ENCODE data around the gene BBS2.
"Not testable (repeated sequence)": the region's sequence is repeated elsewhere in the genome, so short reads cannot be mapped to it uniquely, and the experiment has no call there.

The BBS2 gene

DNA sequence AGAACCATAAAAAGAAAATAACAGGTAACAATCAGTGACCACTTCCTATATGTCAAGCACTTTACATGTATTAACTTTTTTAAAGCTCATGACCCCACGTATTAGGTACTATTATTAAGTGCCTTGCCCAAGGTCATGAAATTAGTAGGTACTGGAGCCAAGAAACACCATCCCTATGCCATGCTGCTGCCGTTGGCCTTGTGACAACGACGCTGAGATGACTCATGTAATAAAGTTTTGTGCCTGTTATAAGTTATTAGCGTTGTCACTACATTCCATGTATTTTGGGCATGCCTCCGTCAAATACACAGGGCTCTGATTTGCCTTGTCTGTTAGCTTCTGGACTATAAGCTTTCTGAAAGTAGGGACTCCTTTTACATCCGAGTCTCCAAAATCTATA is 1.4 kb downstream of the BBS2 start:
- no peak for DNase-seq

DNA sequence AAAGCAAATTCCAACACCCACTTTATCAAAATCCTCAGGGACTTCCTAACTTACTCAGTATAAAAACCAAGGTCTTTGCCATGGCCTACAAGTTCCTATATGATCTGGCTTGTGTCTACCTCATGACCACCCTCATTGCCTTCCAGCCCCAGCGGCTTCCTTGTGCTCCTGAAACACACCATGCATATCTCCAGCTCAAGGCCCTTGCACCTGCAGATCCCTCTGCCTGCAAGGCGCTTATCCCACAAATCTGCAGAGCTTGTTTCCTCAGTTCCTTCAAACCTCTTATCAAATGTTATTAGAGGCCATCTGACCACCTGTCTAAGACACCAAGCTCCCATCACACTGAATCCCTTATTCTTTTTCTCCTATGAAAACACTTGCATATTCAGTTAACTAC is 2.6 kb downstream of the BBS2 start:
- DNase-seq: no peak

DNA sequence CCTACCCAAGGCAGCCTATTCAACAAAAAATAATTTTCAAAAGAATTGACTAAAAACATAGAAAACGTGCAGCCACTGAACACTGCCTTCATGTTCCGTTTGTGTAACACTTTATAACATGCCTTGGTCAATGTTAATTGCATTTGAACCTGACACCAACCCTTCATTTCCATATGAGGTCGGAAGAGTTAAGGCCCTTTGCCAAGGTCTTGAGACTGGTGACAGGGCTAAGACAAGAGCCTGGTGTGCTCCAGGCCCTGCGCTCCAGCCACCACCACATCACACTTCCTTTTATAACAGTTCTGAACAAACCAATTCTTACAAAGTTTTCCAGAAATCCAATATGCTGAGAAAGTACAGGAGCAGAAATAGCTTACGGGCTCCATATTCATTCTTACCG is 4.2 kb downstream of the BBS2 start:
- no peak for DNase-seq

DNA sequence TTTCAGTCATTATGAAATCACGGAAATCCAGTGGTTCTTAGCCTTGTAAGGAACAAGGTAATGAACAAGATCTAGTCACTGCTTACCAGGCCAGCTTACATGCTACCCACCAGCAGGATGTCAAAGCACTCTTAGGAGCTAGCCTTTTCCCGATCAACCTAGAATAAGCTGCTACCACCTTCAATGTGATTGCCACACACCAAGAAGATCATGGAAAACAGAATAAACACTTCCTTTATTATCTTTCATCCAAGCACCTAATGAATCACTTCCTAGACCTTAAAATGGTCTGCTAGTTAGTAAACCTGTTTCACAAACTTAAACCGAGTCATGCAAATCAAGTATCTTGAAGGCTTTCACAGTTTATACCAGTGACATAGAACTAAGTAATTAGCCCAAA is 5.0 kb downstream of the BBS2 start:
- no peak for DNase-seq

DNA sequence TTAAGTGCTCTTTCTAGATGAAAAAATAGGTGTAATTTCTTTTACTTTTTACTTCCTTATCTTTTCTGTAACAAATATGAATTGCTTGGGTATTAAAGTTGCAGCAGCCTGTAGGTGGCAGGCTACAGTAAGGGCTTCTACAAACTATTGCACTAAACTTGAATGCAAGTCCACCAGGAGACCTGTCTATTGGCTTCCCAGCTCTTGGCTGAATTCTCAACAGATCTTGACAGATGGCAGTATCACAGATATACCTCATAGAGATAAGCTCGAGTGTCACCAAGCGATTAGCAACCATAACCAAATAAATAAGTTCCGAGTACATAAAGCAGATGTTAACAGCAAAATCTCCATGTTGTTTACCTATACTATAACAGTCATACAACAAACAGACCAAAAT is 5.9 kb downstream of the BBS2 start:
- peak; percentile 62 to 65 for DNase-seq

DNA sequence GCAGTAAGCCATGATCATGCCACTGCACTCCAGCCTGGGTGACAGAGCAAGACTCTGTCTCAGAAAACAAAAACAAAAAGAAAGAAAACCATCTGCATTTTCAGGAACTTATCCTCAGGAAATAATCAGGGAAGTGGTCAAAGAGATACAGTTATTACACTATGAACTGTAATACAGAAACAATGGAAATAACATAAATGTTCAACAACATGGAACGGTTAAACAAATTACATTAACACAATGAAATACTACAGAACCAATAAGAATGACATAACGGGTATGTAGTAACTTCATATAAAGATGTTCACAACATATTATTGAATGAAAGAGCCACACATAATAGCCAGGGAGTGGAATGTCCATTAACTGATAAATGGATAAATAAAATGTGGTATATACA is 6.7 kb downstream of the BBS2 start:
- no peak for DNase-seq

DNA sequence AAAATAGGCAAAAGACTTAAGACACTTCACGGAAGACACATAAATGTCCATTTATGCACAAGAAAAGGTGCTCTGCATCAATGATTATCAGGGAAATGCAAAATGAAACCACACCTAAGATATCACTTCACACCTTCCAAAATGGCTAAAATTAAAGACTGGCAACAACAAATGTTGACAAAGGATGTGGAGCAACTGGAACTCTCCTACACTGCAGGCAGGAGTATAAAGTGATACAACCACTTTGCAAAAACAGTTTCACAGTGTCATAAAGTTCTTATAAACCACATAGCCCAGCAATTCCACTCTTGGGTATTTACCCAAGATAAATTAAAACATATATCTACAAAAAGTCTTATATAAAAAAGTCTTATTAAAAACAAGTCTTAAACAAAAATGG is 7.8 kb downstream of the BBS2 start:
- DNase-seq: no peak

DNA sequence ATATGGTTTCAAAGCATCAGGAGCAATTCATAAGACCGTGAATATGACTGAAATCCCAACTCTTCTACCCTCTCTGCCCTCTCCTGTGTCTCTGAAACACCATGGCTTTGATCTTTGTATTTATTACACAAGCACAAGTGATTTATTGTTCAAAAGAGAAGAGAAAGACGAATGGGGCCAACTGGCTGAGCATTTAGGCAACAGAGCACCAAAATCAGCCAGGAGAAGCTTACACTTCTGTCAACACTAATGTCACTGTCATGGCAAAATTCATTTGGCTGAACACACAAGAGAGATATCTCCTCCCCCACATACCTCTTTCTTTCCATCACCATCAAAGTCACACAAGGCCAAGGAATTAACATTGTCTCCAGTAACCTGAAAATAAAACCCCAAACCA is 9.3 kb downstream of the BBS2 start:
- no peak for DNase-seq

DNA sequence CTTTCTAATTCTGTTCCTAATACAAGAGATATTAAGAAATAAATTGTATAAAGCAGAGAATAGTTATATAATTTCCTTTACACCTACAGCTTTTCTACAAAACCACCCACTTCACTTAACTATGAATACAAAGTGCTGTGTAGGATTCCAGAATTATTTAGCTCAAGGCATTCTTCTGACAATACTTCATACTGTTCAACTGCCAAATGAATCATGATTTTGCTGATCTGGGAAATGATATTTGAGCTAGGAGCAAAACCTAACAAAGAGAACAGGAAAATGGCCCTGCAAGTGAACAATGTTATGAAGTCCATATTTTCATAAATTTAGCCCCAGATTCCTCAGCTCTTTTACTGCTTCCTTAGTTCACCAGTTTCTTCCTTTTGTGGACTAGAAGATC is 12.9 kb downstream of the BBS2 start:
- no peak for DNase-seq

DNA sequence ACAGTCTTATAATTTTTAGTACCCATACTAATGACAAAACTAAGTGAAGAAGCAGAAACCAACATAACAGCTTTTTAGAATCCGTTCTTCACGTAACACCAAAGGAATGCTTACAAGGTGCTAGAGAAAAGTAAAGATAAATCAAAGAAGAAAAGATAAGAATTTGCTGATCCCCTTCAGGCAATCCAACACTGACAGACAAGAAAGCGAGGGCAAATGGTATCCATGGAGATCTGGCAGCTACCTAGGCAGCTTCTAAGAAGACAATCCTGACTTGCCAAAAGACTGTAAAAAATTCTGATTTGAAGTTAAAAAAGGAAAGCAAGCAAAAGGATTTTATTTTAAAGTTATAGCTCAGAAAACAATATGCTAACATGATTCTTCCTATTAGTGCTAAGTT is 14.6 kb downstream of the BBS2 start:
- no peak for DNase-seq

DNA sequence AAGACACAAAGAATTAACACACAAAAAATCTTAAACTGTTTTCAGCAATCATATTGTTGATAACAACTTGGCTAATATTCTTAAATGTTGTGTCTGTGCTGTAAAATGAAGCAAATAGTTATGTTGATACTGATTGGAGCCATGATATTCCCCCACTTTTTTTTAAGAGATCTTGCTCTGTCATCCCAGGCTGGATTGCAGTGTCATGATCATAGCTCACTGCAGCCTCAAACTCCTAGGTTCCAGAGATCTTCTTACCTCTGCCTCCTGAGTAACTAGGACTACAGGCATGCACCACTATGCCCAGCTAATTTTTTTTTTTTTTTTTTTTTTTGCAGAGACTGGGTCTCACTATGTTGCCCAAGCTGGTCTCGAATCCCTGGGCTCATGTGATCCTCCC is 26.0 kb downstream of the BBS2 start:
- no peak for DNase-seq

DNA sequence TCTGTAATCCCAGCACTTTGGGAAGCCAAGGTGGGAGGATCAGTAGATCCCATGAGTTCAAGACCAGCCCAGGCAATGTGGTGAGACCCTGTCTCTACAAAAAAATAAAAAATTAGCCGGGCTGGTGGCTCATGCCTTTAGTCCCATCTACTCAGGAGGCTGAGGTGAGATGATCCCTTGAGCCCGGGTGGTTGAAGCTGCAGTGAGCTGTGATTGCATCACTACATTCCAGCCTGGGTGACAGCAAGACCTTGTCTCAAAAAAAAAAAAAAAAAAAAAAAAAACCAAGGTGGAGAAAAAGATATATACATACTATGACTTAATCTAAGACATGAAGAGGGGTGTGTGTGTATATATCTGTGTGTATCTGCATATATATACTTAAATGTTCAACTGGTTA is 26.7 kb downstream of the BBS2 start:
- no peak for DNase-seq

DNA sequence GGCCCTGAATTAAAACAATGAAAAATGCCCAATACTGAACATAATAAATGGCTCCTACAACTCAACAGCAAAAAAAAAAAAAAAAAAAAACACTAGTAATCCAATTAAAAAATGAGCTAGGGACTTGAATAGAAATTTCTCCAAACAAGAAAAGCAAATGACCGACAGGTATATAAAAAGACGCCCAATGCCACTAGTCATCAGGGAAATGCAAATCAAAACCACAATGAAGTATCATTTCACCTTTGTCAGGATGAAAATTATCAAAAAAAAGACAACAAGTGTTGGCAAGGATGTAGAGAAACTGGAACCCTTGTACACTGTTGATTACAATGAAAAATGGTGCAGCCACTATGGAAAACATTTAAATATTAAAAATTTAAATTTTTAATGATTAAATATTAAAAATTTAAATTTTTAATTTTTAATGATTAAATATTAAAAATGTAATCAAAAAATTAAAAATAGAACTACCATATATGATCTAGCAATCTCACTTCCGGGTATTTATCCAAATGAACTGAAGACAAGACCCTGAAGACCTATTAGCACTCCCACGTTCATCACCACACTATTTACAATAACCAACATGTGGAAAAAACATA is 28.1 kb downstream of the BBS2 start:
- no peak for DNase-seq

DNA sequence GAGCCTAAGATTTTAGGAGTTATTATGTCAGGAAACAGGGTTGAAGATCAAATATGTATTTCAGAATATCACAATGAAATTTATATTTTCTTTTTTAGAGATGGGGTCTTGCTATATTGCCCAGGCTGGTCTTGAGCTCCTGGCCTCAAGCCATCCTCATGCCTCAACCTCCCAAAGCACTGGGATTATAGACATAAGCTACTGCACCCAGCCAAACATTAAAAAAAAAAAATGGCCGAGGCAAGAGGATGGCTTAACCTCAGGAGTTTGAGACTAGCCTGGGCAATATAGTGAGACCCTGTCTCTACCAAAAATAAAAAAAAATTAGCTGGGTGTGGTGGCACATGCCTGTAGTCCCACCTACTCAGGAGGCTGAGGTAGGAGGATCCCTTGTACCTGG is 31.0 kb downstream of the BBS2 start:
- DNase-seq: not testable (repeated sequence)

DNA sequence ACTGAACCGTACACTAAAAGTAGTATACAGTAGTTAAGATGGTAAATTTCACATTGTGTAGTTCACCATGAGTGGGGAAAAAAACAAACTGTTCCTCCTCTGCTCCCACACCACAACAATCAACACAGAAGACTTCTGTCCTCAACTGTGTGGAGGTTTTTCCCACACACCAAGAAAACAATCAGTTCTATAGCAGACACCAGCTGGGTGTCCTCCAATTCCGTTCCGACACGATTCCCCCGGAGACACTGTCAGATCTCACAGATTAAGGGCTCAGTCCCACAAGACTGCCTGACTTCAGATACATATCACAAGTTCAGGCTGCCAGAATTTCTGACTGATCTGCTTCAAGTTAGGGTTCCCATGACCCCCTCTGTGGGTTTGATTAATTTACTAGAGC is 31.8 kb downstream of the BBS2 start:
- DNase-seq: no peak

DNA sequence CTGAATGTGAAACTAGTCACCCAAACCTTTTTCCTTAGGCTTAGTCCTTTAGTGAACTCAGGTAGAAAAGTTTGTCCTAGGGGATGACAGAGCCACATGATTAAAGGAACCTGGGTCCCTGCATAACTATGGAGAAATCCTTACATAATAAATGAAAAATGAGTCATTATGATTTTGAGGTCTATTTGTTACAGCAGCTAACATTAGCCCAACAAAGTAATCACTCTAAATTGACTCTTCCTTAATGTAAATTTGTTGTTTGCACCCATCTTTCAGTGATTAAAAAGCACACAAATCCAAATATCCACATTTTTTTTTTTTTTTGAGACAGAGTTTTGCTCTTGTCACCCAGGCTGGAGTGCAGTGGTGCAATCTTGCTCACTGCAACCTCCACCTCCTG is 36.4 kb downstream of the BBS2 start:
- DNase-seq: no peak

DNA sequence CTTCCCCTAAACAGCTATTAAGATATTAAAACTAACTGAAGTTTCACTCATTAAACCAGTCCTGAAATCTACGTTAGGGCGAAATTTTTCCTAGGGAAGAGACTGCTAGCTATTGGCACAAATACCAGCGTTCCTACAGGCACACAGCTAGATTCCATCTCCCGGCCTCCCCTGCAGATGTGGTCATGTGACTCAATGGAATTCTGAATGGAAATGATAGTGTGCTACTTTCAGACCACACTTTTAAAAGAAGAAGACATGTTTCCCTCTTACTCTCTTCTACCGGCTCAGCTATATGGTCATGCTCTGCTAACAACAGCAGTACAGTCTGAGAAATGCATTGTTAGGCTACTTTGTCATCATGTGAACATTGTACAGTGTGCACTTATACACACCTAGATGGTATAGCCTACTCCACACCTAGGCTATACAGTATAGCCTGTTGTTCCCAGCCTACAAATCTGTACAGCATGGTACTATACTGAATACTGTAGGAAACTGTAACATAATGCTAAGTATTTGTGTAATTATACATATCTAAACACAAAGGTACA is 37.1 kb downstream of the BBS2 start:
- no peak for DNase-seq

DNA sequence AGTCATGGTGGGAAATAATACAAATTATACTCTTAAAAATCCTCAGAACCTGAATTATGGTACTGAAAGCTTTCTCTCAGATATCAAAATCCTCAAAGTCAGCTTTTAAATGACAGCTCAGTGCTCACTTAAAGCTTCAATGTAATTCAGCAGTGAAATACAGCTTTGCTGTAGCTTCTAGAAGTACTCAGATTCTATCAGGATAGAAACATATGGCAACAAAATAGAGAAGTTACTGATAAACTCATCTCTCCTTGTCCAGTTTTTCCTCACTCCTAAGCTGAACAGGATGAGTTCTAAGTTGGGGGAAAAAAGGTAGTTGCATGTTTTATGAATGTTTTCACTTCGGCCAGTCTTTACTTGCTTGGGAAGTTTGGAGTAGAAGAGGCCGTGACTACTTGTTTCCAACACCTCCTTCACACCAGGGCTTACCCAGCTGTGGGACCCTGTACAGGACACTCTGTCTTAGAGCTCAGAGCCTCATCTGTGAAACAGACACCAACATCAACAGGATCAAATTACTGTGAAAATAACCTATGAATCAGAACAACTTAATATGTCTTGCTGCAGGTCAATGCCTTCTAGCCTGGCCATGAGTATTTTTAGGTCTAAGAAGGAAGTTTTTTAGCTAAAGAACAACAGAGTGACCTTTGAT is 38.2 kb downstream of the BBS2 start:
- no peak for DNase-seq

DNA sequence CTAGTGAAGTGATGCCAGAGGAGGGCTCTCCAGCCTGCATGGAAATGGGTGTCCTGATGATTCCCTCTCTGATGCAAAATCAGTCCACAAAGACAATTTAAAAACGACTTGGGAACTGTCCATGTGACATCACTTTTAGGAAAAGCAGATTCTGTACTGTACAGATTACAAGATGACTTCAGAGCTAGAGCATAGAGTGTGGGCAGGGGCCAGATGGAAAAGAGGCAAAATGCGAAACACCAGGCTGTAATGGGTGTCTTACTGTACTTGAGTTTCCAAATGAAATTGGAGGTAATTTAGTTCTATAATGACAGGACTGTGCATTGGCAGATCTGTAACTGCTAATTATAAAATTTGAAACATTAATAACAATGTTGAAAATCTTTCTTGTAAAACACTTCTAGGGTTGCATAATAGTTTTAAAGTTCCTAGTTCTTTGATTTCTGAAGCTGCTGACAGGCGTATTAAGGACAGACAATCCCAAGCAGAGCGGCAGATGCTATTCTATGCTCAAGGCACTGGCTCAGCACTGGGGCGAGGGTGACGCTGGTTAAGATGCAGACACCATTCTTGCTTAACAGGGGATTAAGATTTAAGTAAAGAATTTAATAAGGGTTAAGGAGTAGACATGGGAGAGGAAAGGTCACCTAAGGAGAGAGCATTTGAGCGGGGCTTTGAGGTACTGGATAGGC is 38.9 kb downstream of the BBS2 start:
- DNase-seq: no peak

DNA sequence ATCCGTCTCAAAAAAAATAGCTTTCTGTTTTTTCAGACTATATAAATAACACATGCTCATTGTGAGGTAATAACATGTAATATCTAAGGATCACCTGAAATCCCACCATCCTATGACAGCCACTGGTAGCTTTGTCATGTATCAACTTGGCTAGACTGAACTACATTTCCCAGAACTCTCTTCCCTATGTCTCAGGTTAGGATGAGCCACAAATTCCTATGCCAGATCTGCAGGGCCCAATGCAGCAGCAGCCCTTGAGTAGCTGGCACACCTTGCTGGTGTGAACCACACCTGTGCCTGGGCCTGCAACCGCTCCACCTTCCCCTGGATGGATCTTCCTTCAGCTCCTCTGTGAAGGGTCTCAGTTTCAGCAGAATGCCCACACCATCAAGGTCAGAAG is 40.4 kb downstream of the BBS2 start:
- no peak for DNase-seq

DNA sequence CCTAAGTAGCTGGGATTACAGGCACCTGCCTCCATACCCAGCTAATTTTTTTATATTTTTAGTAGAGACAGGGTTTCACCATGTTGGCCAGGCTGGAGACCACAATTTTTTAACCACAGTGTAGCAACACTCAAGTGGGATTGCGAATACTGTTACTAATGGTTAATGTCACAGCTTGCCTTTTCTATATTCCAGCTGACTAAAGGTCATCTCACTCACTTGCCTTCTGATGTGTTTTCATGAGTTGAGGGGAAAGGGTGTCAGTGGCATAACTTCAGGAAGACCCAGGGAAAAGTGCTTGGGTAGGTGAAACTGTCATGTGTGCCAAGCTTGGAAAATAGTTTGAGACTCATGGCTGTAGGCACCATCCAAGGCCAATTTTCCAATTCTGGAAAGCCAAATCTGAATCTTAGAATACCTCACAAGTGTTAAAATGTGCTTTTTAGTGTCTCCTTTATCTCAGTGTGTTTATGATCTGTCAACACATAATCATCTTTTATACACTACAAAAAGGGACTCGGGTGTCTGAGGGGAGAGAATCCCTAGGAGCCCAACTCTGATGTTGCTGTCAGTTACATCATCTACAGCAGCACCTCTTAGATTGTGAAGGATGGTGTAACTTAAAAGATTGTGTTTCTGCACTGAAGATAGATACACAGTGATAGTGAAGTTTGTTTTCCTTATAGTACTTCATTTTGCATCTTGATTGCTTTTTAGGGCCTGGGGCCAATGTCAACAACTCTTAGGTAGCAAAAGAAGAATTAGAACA is 41.4 kb downstream of the BBS2 start:
- no peak for DNase-seq

DNA sequence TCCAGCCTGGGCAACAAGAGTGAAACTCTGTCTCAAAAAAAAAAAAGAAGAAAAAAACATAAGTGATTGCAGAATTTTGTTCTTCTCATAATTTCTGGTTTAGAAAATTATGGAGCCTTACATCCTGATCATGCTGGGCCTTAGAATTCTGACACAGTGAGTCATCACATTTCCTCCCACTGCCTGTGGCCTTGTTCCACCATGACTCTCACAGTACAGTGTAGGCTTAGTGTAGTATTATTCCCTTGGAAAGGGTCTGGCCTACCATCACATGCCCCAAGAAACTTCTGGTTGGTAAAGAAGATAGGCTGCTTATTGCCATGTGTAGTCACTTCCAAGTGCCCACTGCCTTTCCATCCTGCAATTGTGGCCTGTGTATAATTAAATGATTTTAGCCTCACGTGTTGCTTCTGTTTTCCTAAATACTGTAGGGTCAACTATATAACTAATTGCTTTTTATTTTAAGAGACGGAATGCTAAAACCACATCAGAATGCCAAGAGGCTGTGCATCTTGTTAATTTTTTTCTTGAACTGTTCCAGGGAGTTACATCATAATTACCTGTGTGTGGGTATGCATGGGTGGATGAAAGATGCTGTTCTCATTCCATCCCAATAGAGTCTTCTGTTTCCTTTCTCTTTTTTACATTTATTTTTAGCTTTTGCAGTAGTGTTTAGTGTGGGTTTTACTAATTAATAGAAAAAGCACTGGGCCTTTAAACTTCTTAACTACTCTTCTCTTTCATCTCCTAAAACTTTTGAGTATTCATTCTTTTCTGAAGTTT is 42.5 kb downstream of the BBS2 start:
- DNase-seq: no peak

DNA sequence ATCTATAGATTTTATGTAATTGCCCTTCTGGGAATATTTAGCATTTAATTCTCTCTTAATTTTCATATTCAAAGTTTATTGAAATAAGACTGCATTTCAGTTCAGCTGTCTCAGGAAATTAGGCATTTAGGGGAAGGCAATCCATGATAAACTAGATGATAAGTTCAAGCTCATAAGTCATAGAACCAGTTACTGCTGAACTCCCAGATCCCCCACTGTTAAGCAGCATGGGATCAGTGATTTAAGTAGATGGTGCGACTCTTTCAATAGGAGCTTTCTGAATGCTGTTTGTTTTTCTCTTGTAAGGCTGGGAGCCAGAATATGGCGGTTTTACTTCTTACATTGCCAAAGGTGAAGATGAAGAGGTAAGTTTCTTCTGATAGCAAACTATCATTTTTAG is 44.6 kb downstream of the BBS2 start:
- DNase-seq: no peak
